T-helper 2 cell treated with Interferon-gamma antibody and Interleukin-4, amounts not matched to agents 100 ng/mL and 5 ng/mL, for 36 hours (primary cell): ENCODE data around the gene CHAF1A. TPM values are rescaled to one million over a fixed set of nuclear protein-coding genes. Genes with fewer than 3 reads are reported as not detected.

Source experiments
- intact Hi-C: fragments of 100-400 bp; cut with micrococcal nuclease; formaldehyde crosslinking; loops from one replicate; pipeline ENCODE4 v1.15.1; 2023
- total RNA-seq: library from RNA; stranded (reverse); gene quantifications from 2 replicates; pipeline ENCODE4 v1.2.3, GENCODE V29; 2022

CHAF1A gene
- total RNA-seq, 1 donor from 2014 or later: 96.5 TPM

- intact Hi-C loops: no loop called here
These were observed 23.6 kb upstream of the CHAF1A start for GRCh38 chr19:4378886-4379285.

GRCh38 chr19:4379383-4380253 is 22.8 kb upstream of the CHAF1A start:
- intact Hi-C loops: loop anchor here (1.0 kb wide), 2 partner anchors 9 to 23 kb away; partner anchors contain the start of gene CHAF1A

GRCh38 chr19:4380254-4380727 is 22.1 kb upstream of the CHAF1A start:
- intact Hi-C loops: loop anchor here (1.0 kb wide), 2 partner anchors 10 to 22 kb away; partner anchors contain the start of gene CHAF1A

GRCh38 chr19:4385291-4386040 is 17.0 kb upstream of the CHAF1A start:
- intact Hi-C loops: no loop called here

GRCh38 chr19:4386041-4386782 is 16.2 kb upstream of the CHAF1A start:
- intact Hi-C loops: no loop called here

- intact Hi-C loops: no loop called here
These were observed 13.9 kb upstream of the CHAF1A start for GRCh38 chr19:4388337-4389063.

GRCh38 chr19:4389064-4389375 is 13.4 kb upstream of the CHAF1A start:
- intact Hi-C loops: no loop called here

GRCh38 chr19:4389511-4390016 is 12.9 kb upstream of the CHAF1A start:
- intact Hi-C loops: no loop called here

GRCh38 chr19:4390017-4390566 is 12.3 kb upstream of the CHAF1A start:
- intact Hi-C loops: no loop called here

GRCh38 chr19:4390567-4391305 is 11.7 kb upstream of the CHAF1A start:
- intact Hi-C loops: no loop called here

- intact Hi-C loops: no loop called here
These were observed 11.1 kb upstream of the CHAF1A start for GRCh38 chr19:4391306-4391693.

GRCh38 chr19:4391701-4392483 is 10.5 kb upstream of the CHAF1A start:
- intact Hi-C loops: no loop called here

- intact Hi-C loops: no loop called here
These were observed 8.4 kb upstream of the CHAF1A start for GRCh38 chr19:4393947-4394590.

GRCh38 chr19:4396949-4397783 is 5.3 kb upstream of the CHAF1A start:
- intact Hi-C loops: no loop called here

GRCh38 chr19:4399812-4400134 is 2.7 kb upstream of the CHAF1A start:
- intact Hi-C loops: loop anchor here (1.0 kb wide), 4 partner anchors 30 to 152 kb away; partner anchors contain the start of gene YJU2

GRCh38 chr19:4400135-4400936 is 2.1 kb upstream of the CHAF1A start, which contains the start of gene SH3GL1:
Gene SH3GL1 (minus strand): TSS chr19:4400547. CDS start chr19:4400368, 179 bp downstream.
- intact Hi-C loops: loop anchor here (1.0 kb wide), 4 partner anchors 31 to 153 kb away; partner anchors contain the start of gene YJU2
